Measurements from ENCODE around the gene C18orf54.

- TF ChIP-seq BRCA1 (IDR thresholded peaks at IDR 0.05) = no peak
- no peak for TF ChIP-seq BRCA1 (CRISPR knock-in tag; IDR thresholded peaks at IDR 0.05)
- no peak for TF ChIP-seq HIVEP1 (CRISPR knock-in tag; IDR thresholded peaks at IDR 0.05)
- TF ChIP-seq SIN3A (IDR thresholded peaks at IDR 0.05; ENCODE audit: borderline replicate concordance in 2 of 2, control insufficient read depth in 1 of 2, low read depth in 2 of 2, low read length in 2 of 2) = no peak
- no peak for TF ChIP-seq ATF3 (IDR thresholded peaks at IDR 0.05)
- no peak for TF ChIP-seq ATF3 (CRISPR knock-in tag; conservative IDR thresholded peaks at IDR 0.05)
- no peak for TF ChIP-seq ZHX1 (conservative IDR thresholded peaks at IDR 0.05; ENCODE audit: low read length)
- no peak for TF ChIP-seq LCOR (CRISPR knock-in tag; IDR thresholded peaks at IDR 0.05)
These were observed 57.4 kb downstream of the C18orf54 start for GRCh38 chr18:54415086-54415485.

Measured in K562 (cell line).